Rectal smooth muscle tissue (tissue), 1 donor: Measurements from ENCODE around the gene TM7SF2.

ENCODE experiments used
- H3K27ac ChIP-seq: one replicate; pipeline ENCODE4 v1.7.0; 2013; ENCODE audit warnings: low read depth, low read length, inconsistent platforms
- H3K27me3 ChIP-seq: one replicate; pipeline ENCODE4 v1.7.0; 2013; ENCODE audit warnings: low read length; ENCODE audit not compliant: control insufficient read depth, insufficient read depth
- H3K36me3 ChIP-seq: one replicate; pipeline ENCODE4 v1.7.0; 2013; ENCODE audit warnings: low read length; ENCODE audit not compliant: control insufficient read depth, insufficient read depth
- H3K4me1 ChIP-seq: one replicate; pipeline ENCODE4 v1.7.0; 2013; ENCODE audit warnings: low read length; ENCODE audit not compliant: control insufficient read depth, insufficient read depth
- H3K4me3 ChIP-seq: one replicate; pipeline ENCODE4 v1.7.0; 2013; ENCODE audit warnings: low read length
- H3K9ac ChIP-seq: one replicate; pipeline ENCODE4 v1.7.0; 2013; ENCODE audit warnings: low read length

Gene TM7SF2

DNA sequence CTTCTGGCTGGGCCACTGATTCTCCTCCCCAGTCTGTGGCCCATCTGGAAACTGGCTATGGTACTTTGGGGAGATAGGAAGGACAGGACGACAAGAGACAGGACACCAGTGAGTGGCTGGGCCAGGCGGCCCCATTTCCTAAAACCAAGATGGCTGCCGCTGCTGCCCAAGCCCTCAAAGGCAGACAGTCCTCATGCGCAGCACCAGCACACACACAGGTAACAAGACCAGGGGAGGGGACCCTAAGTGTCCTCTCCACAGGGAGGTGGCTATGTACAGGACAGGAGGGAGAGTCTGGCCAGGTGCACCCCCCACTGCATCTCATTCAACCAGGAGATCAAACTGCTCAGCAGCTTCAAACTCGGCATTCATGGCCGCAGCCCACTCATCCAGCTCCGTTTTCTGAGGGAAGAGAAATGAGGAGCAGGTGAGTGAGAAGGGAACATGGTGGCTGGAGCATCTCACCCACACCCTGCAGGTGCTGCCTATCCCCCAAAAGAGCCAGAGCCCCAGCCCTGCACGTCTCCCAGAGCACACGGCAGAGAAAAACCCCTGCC lies 32.8 kb upstream of the TM7SF2 start:
- H3K27me3 ChIP-seq, result no peaks in the 10 kb centered on the region
- no peaks in the 10 kb centered on the region for H3K36me3 ChIP-seq
- H3K4me1 ChIP-seq, result no peaks in the 10 kb centered on the region
- no peak overlapping the region for H3K27ac ChIP-seq
- H3K4me3 ChIP-seq, result no peak overlapping the region
- no peak overlapping the region for H3K9ac ChIP-seq

DNA sequence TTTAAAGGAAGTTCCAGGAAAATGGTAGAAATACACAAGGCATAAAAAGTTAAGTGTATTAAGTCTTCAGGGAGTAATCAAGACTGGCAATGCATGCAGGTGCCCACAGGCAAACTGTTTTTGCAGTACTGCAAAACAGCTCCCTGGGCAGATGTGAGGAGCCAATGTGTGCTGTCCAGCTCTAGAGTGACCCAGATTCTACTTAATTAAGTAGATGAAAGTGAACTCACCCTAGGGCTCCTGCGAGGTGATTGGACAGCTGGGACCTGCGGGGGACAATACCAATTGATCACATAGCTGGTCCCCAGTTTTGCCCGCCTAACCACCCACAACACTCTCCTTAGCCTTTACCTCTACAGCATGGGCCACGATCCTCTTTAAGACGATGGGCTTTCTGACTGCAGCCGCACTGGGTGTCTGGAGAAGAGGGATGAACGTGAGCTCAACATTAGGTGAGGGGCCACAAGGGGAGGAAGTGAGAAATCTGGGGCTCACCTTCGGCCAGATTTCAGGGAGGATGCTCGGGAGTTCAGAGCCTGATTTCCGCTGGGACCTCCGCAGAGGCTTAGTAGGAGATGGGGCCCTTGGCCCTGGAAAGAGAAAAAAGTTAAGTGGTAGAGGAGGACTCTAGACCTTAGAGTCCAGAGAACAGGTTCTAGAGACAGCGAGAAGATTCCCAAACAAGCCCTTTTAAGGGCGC lies 28.4 kb upstream of the TM7SF2 start:
- peaks cover 7% of the 10 kb centered on the region for H3K36me3 ChIP-seq
- H3K27ac ChIP-seq, result no peak overlapping the region
- no peak overlapping the region for H3K9ac ChIP-seq
- peak overlapping the region; percentile 75 for H3K4me3 ChIP-seq
- no peaks in the 10 kb centered on the region for H3K27me3 ChIP-seq
- peaks cover 4% of the 10 kb centered on the region for H3K4me1 ChIP-seq

GRCh38 chr11:65083834-65084597 lies 27.7 kb upstream of the TM7SF2 start, which contains the start of the genes CDCA5 and ZFPL1:
TSS of gene CDCA5 (minus strand) at chr11:65084040. CDS start at chr11:65083978, 62 bp downstream.
TSS of gene ZFPL1 (plus strand) at chr11:65084222. CDS start at chr11:65084699, 477 bp downstream.
- H3K9ac ChIP-seq, result peak within 1 kb of the TSS; percentile 88
- peak within 1 kb of the TSS; percentile 91 for H3K27ac ChIP-seq
- peaks cover 10% of the 10 kb centered on the region for H3K36me3 ChIP-seq
- peak within 1 kb of the TSS; percentile 75 for H3K4me3 ChIP-seq
- peaks cover 4% of the 10 kb centered on the region for H3K4me1 ChIP-seq
- no peaks in the 10 kb centered on the region for H3K27me3 ChIP-seq

GRCh38 chr11:65084598-65085375 lies 26.9 kb upstream of the TM7SF2 start:
- Histone ChIP-seq H3K27ac (peak overlapping the region; percentile 91), H3K4me1 (peaks cover 4% of the 10 kb centered on the region), H3K36me3 (peaks cover 11% of the 10 kb centered on the region), H3K27me3 (no peaks in the 10 kb centered on the region), H3K9ac (peak overlapping the region; percentile 88), H3K4me3 (peak overlapping the region; percentile 75)

DNA sequence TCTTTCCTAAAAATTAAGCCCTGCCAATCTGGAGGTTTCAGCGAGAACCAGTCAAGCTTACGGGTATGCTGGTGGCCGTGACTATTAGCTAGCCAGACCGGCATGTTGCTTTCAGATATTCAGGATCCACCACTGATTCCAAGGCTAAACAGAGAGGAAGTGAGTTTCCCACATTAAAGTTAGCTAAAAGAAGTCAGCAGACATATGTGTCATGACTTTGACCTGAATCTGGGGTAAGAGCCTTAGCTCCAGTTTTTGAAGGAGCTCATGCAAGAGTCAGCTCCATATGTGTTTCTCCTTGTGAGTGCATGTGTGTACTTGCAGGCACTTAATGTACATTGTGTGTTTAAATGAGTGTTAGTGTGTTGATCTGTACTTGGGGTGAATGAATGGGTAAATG lies 26.2 kb upstream of the TM7SF2 start:
- peaks cover 11% of the 10 kb centered on the region for H3K36me3 ChIP-seq
- no peak overlapping the region for H3K4me3 ChIP-seq
- H3K27ac ChIP-seq, result no peak overlapping the region

DNA sequence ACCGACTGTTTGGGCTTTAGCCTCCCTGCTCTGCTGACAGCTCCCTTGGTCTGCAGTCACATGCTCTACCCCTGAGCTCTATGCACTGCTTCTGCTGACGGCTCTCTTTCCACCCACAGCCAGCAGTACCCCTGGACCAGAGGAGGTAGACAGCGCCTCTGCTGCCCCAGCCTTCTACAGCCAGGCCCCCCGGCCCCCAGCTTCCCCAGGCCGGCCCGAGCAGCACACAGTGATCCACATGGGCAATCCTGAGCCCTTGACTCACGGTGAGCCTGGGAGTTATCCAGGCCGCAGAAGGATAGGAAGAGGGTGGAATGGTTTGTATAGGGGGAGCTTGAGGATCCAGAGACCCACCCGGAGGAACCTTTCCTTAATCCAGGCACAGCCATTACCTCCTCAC lies 24.9 kb upstream of the TM7SF2 start:
- Histone ChIP-seq H3K27me3 (no peaks in the 10 kb centered on the region), H3K4me3 (no peak overlapping the region), H3K4me1 (peaks cover 4% of the 10 kb centered on the region), H3K9ac (no peak overlapping the region), H3K27ac (no peak overlapping the region), H3K36me3 (peaks cover 11% of the 10 kb centered on the region)

More for the DNA sequence above, 26.2 kb upstream of the TM7SF2 start:
- H3K27me3 ChIP-seq, result no peaks in the 10 kb centered on the region
- H3K9ac ChIP-seq, result no peak overlapping the region
- H3K4me1 ChIP-seq, result peaks cover 4% of the 10 kb centered on the region

DNA sequence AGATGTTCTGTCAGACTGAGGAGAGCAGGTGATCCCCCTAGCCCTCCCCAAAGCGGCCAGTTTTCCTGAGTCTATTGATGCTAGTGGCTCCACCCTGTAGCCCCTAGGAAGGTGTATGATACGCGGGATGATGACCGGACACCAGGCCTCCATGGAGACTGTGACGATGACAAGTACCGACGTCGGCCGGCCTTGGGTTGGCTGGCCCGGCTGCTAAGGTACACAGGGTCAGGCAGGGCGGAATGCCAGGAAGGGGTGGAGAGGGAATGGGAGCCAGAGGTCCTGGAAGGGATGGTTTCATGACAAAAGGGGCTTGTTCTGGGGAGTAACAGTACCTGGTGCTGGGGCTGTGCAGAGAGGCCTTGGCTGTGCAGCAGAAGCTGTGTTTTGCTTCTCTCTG lies 24.5 kb upstream of the TM7SF2 start:
- Histone ChIP-seq H3K27ac (no peak overlapping the region), H3K4me3 (no peak overlapping the region), H3K9ac (no peak overlapping the region), H3K36me3 (peaks cover 11% of the 10 kb centered on the region), H3K4me1 (peaks cover 4% of the 10 kb centered on the region), H3K27me3 (no peaks in the 10 kb centered on the region)

DNA sequence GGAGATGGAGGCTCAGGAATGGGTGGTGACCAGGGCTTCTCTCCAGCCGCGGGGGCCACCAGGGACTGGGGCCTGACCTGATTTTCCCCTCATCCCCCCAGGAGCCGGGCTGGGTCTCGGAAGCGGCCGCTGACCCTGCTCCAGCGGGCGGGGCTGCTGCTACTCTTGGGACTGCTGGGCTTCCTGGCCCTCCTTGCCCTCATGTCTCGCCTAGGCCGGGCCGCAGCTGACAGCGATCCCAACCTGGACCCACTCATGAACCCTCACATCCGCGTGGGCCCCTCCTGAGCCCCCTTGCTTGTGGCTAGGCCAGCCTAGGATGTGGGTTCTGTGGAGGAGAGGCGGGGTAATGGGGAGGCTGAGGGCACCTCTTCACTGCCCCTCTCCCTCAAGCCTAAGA lies 23.8 kb upstream of the TM7SF2 start:
- no peaks in the 10 kb centered on the region for H3K27me3 ChIP-seq
- no peak overlapping the region for H3K27ac ChIP-seq
- H3K9ac ChIP-seq, result no peak overlapping the region
- no peak overlapping the region for H3K4me3 ChIP-seq
- H3K36me3 ChIP-seq, result peaks cover 11% of the 10 kb centered on the region
- peaks cover 4% of the 10 kb centered on the region for H3K4me1 ChIP-seq

- peaks cover 1% of the 10 kb centered on the region for H3K4me1 ChIP-seq
- H3K27ac ChIP-seq, result no peak overlapping the region
- H3K4me3 ChIP-seq, result no peak overlapping the region
- H3K27me3 ChIP-seq, result no peaks in the 10 kb centered on the region
- no peak overlapping the region for H3K9ac ChIP-seq
- H3K36me3 ChIP-seq, result peaks cover 11% of the 10 kb centered on the region
Measured at GRCh38 chr11:65089621-65090020, 22.1 kb upstream of the TM7SF2 start.

DNA sequence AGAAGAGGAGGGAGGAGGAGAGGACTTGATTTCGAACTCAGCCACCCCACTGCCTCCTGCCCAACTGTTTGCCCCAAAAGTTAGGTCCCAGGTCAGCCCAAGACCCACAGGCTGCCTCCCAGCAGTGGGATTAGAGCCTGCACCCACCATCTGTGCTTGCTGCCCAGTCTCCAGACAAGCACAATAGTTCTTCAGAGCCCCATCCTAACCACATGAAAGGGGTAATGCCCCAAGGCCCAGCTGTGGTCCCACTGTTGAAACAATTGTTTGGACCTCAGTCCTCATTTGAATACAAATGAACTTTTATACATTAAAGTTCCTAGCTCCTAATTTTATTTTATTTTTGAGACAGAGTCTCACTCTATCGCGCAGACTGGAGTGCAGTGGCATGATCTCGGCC lies 21.0 kb upstream of the TM7SF2 start:
- peaks cover under 1% of the 10 kb centered on the region for H3K4me1 ChIP-seq
- H3K27ac ChIP-seq, result no peak overlapping the region
- H3K27me3 ChIP-seq, result no peaks in the 10 kb centered on the region
- H3K36me3 ChIP-seq, result peaks cover 11% of the 10 kb centered on the region
- no peak overlapping the region for H3K9ac ChIP-seq
- no peak overlapping the region for H3K4me3 ChIP-seq

- H3K27me3 ChIP-seq, result no peaks in the 10 kb centered on the region
- H3K36me3 ChIP-seq, result no peaks in the 10 kb centered on the region
- H3K4me1 ChIP-seq, result peaks cover 10% of the 10 kb centered on the region
- H3K9ac ChIP-seq, result no peak overlapping the region
- H3K27ac ChIP-seq, result peak overlapping the region; percentile 76
- H3K4me3 ChIP-seq, result peak overlapping the region; percentile 66
Measured at GRCh38 chr11:65095427-65095826, 16.2 kb upstream of the TM7SF2 start.
